NCI-H510A treated with DMSO at 0.1 percent for 48 hours (cell line): ENCODE results near the gene TMEM270.
"Not testable (repeated sequence)": the region's sequence is repeated elsewhere in the genome, so short reads cannot be mapped to it uniquely, and the experiment has no call there.

Experiments used
- DNase-seq: peaks from one replicate; lab custom pipeline; 2025; lab: John Stamatoyannopoulos, UW

Gene TMEM270

DNA sequence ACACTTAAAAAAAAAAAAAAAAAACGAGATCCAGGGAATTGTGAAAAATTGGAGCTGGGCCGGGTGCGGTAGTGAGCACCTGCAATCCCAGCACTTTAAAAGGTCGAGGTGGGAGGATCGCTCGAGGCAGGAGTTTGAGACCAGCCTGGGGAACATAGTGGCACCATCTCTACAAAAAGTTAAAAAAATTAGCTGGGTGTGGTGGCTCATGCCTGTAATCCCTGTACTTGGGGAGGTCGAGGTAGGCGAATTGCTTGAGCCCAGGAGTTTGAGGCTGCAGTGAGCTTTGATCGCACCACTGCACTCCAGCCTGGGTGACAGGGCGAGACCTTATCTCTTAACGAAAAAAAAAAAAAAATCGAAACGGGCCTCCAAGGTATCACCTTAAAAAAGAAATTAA is 28.2 kb upstream of the TMEM270 start:
- DNase-seq, result no peak

DNA sequence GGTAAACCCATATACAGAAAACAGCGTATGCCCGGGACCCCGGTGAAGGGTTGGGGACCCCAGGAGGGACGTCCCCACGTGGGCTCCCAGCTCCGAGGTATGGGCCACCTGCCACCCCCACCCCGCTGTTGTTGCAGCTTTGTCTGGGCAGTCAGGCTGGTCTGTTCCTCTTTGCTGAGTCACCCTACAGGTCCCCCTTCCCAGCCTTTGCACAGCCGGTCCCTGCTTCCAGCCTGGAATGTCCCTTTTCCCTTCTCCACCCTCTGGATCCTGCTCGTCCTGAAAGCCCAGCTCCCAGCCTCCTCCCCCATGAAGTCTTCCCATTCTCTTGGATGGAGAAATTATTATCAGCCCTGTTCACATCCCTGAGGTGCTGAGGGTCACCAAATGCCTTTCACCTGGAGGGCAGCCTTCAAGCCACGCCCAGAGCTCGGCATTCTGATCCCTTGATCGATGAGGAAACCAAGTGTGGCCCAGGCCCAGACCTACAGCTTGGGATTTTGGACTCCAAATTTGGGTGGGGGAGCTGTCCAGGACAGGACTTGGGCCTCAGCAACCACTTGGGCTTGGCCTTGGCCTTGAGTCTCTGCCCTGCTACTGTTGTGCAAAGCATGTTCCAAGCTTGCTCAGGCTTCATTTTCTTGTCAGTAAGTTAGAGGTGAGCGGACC is 27.6 kb upstream of the TMEM270 start:
- peak; percentile 61 for DNase-seq

DNA sequence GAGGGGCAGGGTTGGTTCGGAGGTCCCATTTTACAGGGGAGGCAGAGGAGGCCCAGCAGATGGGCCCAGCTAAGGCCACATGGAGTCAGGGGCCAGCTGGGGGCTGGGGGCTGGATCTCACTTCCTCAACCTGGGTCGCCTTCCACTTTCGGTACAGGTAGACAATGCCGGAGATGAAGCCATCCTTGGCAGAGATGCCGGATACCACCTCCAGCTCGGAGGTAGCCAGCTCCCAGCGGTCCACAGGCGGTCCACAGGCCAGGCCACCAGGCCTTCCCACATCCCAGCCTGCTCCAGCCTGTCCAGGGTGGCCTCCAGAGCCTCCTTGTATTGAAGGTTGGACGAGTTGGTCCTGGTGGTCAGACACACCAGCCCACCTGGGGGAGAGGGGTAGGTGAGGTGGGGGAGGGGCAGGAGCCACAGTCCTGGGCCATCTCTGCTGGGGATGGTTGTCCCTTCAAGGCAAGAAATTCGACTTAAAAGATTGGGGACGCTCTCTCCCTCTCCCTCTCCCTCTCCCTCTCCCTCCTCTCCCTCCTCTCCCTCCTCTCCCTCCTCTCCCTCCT is 26.2 kb upstream of the TMEM270 start:
- no peak for DNase-seq

DNA sequence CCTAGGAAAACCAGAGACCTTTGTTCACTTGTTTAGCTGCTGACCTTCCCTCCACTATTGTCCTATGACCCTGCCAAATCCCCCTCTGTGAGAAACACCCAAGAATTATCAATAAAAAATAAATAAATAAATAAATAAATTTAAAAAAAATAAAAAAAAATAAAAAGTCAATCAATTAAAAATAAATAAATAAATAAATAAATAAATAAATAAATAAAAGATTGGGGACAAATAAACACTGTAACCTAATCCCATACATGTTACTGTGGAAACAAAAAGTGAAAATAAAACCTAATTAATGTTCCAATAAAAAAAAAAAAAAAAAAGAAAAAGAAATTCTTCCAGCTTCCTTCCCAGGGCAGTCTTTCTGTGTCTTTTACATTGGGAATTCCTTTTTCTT is 23.8 kb upstream of the TMEM270 start:
- DNase-seq, result not testable (repeated sequence)

DNA sequence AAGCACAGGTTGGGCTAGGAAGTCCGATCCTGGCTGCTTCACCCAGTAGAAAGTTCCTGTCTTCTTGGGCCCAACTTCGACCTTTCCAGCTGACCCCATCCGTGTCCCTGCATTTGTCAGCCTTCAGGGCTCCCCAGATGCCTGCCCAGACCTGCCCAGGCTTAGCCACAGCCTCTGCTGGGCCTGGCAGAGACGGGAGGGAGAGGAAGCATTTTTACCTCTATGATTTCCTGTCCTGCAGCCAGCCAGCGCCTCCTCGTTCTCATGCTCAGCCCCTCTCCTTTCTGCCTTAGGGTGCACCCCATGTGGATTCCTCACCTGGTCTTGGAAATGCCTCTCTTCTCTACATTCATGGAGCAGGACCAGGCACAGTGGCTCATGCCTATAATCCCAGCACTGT is 22.3 kb upstream of the TMEM270 start:
- DNase-seq, result peak; percentile 14

DNA sequence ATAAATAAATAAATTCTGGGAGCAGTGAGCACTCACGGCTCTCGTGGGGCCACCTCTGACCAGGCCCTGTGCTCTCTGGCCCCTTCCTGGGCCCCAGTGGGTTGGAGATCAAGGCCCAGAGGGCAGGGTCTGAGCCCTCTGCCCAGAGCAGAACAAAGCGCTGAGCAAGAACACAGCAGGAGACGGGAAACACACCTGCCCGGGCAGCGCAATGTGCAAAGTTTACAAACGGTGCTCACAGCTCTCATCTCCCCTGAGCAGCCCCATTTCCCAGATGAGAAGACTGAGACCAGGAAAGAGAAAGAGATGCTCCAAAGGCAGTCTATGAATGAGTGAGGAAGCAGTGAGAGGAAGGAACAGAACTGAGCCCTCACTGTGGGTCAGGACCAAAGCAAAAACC is 21.7 kb upstream of the TMEM270 start:
- DNase-seq, result no peak

DNA sequence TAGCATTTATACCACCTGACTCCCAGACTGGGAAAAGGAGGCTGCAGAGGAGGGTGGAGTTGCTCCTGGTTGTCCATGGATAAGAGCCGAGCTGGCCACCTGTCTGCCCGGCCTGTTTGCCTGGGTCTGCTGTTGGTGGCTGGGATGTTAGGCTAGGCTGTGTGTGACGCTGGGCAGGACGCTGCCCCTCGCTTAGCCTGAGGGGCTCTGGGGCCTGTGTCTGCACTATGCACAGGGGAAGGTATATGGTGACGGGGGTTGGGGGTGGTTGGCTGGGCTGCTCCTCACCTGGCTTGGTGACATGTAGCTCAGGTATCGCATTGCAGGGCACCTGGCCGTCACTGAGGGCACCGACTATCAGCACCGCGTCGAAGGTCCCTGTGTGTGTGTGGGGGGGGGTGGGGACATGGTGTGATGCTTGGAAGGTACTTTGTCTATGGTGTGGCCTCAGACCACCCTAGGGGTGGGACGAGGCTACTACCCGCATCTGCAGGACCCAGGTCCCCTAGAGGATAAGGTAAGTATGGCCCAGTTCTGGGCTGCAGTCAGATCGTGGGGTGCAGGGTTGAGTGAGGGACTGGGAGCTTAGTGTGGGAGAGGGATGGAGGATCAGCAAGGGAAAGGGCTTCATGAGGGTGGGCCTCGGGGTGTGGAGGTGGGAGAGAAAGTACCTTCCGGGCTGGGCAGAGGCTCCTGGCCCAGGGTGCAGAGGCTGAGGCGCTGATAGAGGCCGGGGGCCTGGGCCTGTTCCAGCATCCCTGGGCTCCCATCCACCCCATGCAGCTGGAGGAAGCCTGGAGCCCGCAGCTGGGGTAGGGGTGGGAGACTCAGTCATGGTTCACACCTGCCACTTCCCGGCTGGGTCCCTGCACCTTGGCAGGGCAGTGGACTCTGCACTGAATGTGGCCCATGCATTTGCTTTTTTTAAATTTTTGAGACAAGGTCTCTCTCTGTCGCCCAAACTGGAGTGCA is 20.9 kb upstream of the TMEM270 start:
- DNase-seq, result no peak

DNA sequence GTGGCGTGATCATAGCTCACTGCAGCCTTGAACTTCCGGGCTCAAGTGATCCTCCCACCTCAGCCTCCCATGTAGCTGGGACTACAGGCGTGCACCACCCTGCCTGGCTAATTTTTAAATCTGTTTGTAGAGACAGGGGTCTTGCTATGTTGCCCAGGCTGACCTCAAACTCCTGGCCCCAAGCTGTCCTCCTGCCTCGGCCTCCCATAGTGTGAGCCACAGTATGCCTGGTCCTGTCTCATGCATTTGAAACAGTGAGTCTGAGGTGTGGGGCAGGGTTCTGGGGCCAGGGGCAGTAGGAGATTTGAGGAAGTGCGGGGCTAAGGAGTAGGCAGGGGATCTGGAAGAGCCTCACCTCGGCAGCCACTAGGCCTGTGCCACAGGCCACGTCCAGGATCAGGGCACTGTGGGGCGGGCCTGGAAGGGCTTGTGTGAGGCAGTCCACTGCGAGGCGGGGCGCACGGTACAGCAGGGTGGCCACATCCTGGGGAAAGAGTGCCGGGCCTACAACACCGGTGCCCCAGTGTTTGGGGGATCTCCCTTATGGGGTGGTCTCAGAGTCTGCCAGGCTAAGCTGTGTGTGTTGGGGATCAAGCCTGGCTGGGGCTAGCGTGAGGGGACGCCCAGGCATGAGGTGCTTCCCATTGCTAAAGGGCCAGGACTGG is 20.1 kb upstream of the TMEM270 start:
- DNase-seq, result no peak

DNA sequence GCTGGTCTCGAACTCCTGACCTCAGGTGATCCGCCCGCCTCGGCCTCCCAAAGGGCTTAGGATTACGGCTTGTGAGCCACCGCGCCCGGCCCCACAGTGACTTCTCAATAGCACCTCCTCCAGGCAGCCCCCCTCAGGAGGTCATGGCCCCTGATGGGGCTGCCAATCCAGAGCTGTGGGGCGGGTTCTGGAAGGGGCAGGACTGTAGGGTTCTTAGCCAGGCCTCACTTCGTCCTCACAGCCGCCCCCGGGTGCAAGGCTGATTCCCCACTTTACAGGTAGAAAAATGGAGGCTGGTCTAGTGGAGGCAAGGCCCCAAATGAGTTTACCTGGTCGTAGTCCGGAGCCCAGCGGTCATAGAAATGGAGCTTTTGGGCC is 19.3 kb upstream of the TMEM270 start:
- no peak for DNase-seq

DNA sequence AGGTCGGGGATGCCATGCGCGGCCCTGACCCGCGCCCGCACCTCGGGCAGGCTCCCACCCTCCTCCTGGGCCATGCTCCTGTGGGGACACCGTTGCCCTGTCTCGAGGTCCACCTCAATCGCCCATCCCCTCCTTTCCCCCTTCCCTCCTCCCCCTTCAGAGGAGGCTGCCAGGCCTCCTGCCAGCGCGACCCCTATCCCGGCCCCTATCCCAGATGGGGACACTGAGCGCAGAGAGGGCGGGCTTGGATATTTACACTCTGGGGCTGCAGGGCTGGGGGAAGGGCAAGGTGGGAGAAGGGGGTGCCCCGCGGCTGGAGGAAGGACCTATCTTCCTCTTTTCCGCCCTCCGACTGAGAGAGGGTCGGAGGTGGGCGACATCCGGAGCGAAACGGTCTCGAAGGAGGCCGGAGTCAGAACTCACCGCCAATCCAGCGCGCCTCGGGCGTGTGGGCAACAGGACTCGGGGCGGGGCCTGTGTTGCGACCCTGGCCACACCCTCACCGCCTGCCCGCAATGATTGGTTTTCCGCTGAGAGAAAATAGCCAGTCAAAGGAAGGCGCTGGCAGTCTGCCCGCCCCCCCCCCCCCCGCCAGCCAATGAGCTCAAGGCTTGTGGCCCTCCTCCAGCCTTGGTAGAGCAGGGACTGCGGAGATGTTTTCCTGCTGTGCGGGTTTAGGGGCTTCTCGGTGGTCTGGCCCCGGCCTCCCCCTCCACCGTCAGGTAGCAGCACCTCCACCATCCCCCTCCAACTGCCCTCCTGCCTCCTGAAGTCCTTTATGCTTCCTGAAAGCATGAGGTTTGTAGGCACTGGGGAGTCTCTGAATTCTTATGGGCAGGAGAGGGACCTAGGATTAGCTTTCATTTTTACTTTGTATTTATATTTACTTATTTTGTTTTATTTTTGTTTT is 18.6 kb upstream of the TMEM270 start, which contains the start of gene METTL27:
Gene METTL27 (minus strand): TSS at position 450 of the 910 bp plus-strand sequence. CDS start 376 bp downstream, at position 74.
- peak; percentile 87 for DNase-seq

DNA sequence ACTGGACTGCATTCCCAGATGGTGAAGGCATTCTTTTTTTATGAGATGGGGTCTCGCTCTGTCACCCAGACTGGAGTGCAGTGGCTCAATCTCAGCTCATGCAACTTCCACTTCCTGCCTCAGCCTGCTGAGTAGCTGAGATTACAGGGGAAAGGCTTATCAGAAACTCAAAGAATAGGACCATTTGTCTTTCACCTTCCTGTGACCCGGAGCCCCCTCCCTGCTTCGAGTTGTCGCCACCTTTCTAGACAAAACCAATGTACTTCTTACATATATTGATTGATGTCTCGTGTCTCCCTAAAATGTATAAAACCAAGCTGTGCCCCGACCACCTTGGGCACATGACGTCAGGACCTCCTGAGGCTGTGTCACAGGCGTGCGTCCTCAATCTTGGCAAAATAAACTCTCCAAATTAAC is 16.8 kb upstream of the TMEM270 start:
- DNase-seq, result no peak

DNA sequence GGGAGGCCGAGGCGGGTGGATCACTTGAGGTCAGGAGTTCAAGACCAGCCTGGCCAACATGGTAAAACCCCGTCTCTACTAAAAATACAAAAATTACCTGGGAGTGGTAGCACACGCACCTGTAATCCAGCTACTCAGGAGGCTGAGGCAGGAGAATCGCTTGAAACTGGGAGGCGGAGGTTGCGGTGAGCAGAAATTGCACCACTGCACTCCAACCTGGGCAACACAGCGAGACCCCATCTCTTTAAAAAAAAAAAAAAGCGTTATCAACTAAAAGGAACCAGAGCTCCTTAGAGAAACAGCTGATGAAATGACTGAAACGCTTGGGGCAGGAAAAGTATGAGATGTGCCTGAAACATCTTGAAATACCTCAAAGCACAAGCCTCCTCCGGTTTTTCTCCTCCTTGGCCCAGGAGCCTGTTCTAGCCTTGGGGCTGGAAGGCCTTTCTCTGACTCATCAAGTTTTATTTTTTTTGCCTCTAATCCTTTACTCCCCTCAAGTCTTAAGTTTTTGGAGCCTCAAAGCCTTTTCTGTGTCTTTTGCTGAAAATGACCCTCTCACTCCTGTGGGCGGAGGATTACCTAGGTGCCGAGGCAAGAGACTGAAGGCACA is 16.0 kb upstream of the TMEM270 start:
- no peak for DNase-seq

DNA sequence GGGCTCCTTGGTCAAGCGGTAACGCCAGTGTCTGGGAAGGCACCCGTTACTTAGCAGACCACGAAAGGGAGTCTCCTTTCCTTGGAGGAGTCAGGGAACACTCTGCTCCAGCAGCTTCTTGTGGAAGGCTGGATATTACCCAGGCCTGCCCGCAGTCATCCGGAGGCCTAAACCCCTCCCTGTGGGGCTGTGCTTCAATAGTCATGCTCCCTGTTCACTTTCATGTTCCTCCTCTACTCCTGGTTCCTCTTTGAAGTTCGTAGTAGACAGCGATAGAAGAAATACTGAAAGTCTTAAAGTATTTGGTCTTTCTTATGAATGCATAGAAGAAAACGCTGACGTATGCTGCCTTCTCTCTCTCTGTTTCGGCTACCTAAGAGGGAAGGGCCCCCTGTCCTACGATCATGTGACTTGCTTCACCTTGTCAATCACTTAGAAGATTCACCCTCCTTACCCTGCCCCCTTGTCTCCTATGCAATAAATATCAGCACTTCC is 15.2 kb upstream of the TMEM270 start:
- not testable (repeated sequence) for DNase-seq

DNA sequence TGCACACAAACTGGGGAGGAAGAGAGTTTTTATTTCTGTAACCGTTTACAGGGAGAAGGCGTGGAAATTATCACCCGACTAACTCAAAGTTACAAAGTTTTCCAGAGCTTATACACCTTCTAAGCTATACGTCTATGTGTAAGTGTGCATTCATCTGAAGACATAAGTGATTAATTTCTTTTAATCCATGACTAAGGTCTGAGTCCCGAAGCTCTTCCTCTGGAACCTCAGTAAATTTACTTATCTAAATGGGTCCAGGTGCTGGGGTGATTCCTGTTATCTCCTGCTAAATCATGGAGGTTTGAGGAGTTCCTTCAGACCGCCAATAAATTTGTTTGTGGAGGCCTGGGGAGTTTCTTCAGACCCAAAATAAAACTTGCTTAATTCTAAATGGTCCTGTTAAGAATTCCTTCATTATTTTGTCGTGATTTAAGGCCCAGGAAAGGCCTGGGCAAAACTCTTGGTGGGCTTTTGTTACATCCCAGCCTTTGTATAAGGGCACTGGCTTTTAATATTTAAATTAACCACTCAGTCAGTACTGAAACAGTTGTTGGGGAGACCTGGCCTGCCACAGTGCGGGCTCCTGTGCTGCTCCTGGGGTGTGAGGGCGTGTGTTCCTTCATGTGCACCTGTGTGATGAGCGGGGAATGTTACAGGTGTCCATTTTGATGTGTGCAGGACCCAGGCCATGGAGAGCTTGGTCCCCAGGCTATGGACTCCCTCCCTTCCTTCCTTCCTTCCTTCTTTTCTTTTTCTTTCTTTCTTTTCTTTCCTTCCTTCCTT is 12.8 kb upstream of the TMEM270 start:
- DNase-seq, result no peak

DNA sequence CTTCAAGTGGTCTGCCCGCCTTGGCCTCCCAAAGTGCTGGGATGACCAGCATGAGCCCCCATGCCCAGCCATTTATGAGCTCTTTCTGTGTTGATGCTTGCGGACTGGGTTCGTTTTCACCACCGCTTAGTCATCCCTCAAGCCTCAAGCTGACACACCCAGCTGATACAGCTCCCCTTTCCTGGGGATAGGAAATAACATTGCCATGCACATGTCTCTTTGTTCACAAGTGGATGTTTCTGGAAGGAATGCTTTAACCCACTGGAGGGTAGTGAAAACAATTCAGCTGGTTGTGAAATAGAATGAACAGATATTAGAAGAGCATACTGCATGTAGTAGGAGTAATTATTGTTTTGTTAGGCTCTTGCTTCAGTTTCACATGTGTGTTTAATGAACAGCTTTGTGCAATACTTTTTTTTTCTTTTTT is 10.2 kb upstream of the TMEM270 start:
- no peak for DNase-seq

DNA sequence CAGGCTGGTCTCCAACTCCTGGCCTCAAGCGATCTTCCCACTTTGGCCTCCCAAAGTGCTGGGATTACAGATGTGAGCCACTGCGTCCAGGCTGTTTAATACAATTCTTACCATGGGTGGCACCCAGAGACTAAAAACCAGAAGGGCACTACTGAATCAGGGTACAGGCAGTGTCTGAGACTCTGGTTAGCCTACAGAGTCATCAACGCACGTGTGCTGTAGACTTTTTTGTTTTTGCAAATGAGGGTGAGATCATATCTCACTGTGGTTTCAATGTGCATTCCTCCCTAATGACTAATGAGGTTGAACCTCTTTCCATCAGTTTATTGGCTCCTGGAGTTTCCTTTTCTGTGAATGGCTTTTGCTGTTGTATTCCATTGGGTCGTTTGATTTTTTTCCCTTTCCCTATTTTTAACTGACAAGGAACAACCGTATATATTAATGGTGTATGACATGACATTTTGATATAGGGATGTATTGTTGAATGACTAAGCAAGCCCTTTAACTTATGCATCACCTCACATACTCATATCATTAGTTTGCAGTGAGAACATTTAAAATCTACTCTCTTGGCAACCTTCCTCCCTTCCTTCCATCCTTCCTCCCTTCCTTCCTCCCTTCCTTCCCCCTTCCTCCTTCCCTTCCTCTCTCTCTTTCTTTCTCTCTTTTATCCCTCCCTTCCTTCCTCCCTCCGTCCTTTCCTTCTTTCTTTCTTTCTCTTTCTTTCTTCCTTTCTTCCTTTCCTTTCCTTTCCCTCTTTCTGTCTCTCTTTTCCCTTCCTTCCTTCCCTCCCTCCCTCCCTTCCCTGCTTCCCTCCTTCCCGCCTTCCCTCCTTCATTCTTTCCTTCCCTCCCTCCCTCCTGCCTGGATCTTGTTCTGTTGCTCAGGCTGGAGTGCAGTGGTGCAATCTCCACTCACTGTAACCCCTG is 9.3 kb upstream of the TMEM270 start:
- DNase-seq, result peak; percentile 38

DNA sequence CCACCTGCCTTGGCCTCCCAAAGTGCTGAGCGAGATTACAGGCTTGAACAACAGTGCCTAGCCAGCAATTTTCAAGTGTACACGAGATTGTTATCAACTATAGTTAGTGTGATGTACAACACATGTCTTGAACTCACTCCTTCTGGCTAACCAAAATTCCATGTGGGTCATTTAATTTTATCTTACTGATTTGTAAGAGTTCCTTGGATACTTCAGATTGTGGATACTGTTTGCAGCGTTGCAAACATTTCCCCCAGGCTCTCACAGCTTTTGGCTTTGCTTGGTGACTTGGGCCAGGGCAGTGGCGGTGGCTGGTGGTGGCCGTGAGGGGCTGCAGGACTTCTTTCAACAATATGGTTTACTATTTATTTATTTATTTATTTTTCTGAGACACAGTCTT is 8.5 kb upstream of the TMEM270 start:
- DNase-seq, result no peak

DNA sequence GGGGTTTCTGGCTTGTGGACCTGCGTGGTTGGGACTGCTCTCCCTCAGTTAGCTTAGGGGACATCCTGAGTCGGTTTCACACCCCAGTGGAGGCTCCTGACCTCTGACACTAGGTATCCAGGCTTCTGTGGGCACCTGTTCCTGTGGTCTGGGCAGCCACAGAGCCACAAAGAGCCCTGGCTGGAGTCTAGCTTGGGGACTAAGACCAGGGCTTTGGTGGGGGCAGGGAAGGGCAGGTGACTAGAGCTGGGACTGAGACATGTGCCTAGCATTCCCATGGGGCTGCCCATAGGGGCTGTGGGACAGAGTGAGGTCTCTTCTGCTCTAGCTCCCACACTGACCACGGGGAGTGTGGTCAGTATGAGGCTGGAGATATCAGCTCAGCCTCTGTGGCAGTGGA is 4.0 kb upstream of the TMEM270 start:
- DNase-seq, result no peak

DNA sequence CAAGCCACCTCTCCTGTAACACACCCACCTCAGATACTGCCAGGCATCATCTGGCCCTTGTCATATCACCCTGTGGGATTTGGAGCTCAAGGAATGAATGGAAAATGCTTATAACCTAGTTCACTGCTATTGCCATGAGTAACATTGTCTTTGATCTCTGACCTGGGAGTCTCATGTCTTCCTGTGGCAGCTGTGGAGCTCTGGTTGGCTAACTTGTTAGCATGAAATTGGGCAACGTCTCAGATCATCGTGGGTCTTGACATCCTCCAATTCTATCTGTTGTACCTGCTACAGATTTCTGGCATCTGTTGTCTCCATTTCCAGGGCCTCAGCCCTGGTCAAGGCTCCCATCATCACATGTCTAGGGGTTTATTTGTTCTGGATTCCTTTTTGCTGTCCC is 2.2 kb upstream of the TMEM270 start:
- DNase-seq, result no peak
